OCI-LY1 (cell line): ENCODE data around the gene TMEM53.
A peak's percentile ranks its signal among the peaks of the same experiment; 100 is the strongest.

Experiments used
- H2AFZ ChIP-seq: fragments of 200-600 bp; sonication (generic), shearing (Covaris generic); 2 replicates; pipeline ENCODE4 v1.6.0; 2014; ENCODE audit warnings: antibody characterized with exemption, mild to moderate bottlenecking, low read length
- H3F3A ChIP-seq: fragments of 200-600 bp; sonication (generic), shearing (Covaris generic); 2 replicates; pipeline ENCODE4 v1.6.0; 2014; ENCODE audit warnings: mild to moderate bottlenecking, antibody characterized with exemption, low read length, moderate library complexity; ENCODE audit not compliant: insufficient read depth
- H3K27ac ChIP-seq: fragments of 200-600 bp; sonication (generic); 2 replicates; pipeline ENCODE4 v1.5.1; 2014; ENCODE audit warnings: low read length, mixed run types, mild to moderate bottlenecking, low read depth; ENCODE audit not compliant: poor library complexity, severe bottlenecking
- H3K27me3 ChIP-seq: fragments of 200-600 bp; sonication (generic); 2 replicates; pipeline ENCODE4 v1.6.0; 2014; ENCODE audit warnings: antibody characterized with exemption, mild to moderate bottlenecking, low read length, moderate library complexity; ENCODE audit not compliant: insufficient read depth
- H3K36me3 ChIP-seq: fragments of 200-600 bp; sonication (generic); 2 replicates; pipeline ENCODE4 v1.6.1; 2014; ENCODE audit warnings: mild to moderate bottlenecking, antibody characterized with exemption, low read length, moderate library complexity, mixed read lengths; ENCODE audit not compliant: insufficient read depth
- H3K4me1 ChIP-seq: fragments of 200-600 bp; sonication (generic); 2 replicates; pipeline ENCODE4 v1.5.1; 2014; ENCODE audit warnings: mild to moderate bottlenecking, low read length, moderate library complexity; ENCODE audit not compliant: insufficient read depth, severe bottlenecking
- H3K4me2 ChIP-seq: fragments of 200-600 bp; sonication (generic), shearing (Covaris generic); 2 replicates; pipeline ENCODE4 v1.6.1; 2014; ENCODE audit warnings: low read length
- H3K4me3 ChIP-seq: fragments of 200-600 bp; sonication (generic); 2 replicates; pipeline ENCODE4 v1.5.1; 2014; ENCODE audit warnings: low read length, low read depth, mild to moderate bottlenecking, mixed read lengths; ENCODE audit not compliant: poor library complexity, severe bottlenecking
- H3K79me2 ChIP-seq: fragments of 200-600 bp; shearing (Covaris generic); 2 replicates; pipeline ENCODE4 v1.6.1; 2016; ENCODE audit warnings: mixed run types, low read length, mixed read lengths; ENCODE audit not compliant: insufficient read depth
- H3K9ac ChIP-seq: fragments of 200-600 bp; sonication (generic), shearing (Covaris generic); 2 replicates; pipeline ENCODE4 v1.6.1; 2014; ENCODE audit warnings: mild to moderate bottlenecking, low read length, mixed read lengths
- H3K9me2 ChIP-seq: fragments of 200-600 bp; sonication (generic), shearing (Covaris generic); 2 replicates; pipeline ENCODE4 v1.6.1; 2014; ENCODE audit warnings: low read depth, mild to moderate bottlenecking, low read length, mixed read lengths
- H3K9me3 ChIP-seq: fragments of 200-600 bp; shearing (Covaris generic); 2 replicates; pipeline ENCODE4 v1.6.1; 2014; ENCODE audit warnings: low read length, mixed read lengths
- H4K20me1 ChIP-seq: fragments of 200-600 bp; sonication (generic), shearing (Covaris generic); 2 replicates; pipeline ENCODE4 v1.6.0; 2016; ENCODE audit warnings: mild to moderate bottlenecking, low read length; ENCODE audit not compliant: insufficient read depth
- CTCF ChIP-seq: fragments of 200-600 bp; sonication (generic), shearing (Covaris generic); IDR thresholded peaks from 2 replicates; pipeline ENCODE4 v1.5.1; 2017; ENCODE audit warnings: mild to moderate bottlenecking, antibody characterized with exemption, low read length, moderate library complexity, mixed read lengths
- EZH2 ChIP-seq: fragments of 200-600 bp; sonication (generic), shearing (Covaris generic); IDR thresholded peaks from 2 replicates; pipeline ENCODE4 v1.8.0; 2017; ENCODE audit warnings: borderline replicate concordance, mixed run types, mild to moderate bottlenecking, antibody characterized with exemption, low read length, moderate library complexity, mixed read lengths

Gene TMEM53

GRCh38 chr1:44714944-44715571 lies 40.8 kb upstream of the TMEM53 start:
- Histone ChIP-seq H3K4me1 (peaks cover 54% of the 10 kb centered on the region), H3K27me3 (no peaks in the 10 kb centered on the region), H3K4me3 (no peak overlapping the region), H3K9me3 (no peaks in the 10 kb centered on the region), H3K9me2 (no peaks in the 10 kb centered on the region), H3K79me2 (no peaks in the 10 kb centered on the region), H3K27ac (peak overlapping the region; percentile 96), H3F3A (peaks cover 7% of the 10 kb centered on the region), H2AFZ (peak overlapping the region; percentile 80; the same call in 1 of the 2 replicates), H3K4me2 (peak overlapping the region; percentile 33), H3K9ac (peak overlapping the region; percentile 42; the same call in 1 of the 2 replicates), H4K20me1 (no peaks in the 10 kb centered on the region), H3K36me3 (no peaks in the 10 kb centered on the region)
- no peak for TF ChIP-seq EZH2
- peak; percentile 95 for TF ChIP-seq CTCF

GRCh38 chr1:44714532-44714931 lies 40.3 kb upstream of the TMEM53 start:
- Histone ChIP-seq H3K9me3 (no peaks in the 10 kb centered on the region), H2AFZ (peak overlapping the region; percentile 80; the same call in 1 of the 2 replicates), H3K4me2 (peak overlapping the region; percentile 33), H3K4me1 (peaks cover 53% of the 10 kb centered on the region), H3K79me2 (no peaks in the 10 kb centered on the region), H3K9ac (peak overlapping the region; percentile 42; the same call in 1 of the 2 replicates), H3K9me2 (no peaks in the 10 kb centered on the region), H3F3A (peaks cover 7% of the 10 kb centered on the region), H3K27me3 (no peaks in the 10 kb centered on the region), H4K20me1 (no peaks in the 10 kb centered on the region), H3K27ac (peak overlapping the region; percentile 96), H3K4me3 (no peak overlapping the region), H3K36me3 (no peaks in the 10 kb centered on the region)
- TF ChIP-seq CTCF (no peak), EZH2 (no peak)

- H3K4me1 ChIP-seq = peaks cover 51% of the 10 kb centered on the region
- TF ChIP-seq EZH2 (no peak), CTCF (no peak)
- H3K79me2 ChIP-seq = no peaks in the 10 kb centered on the region
- peak overlapping the region; percentile 31 for H3K4me3 ChIP-seq
- peak overlapping the region; percentile 58 for H3K9ac ChIP-seq
- H3K4me2 ChIP-seq = peak overlapping the region; percentile 58
- H4K20me1 ChIP-seq = no peaks in the 10 kb centered on the region
- H2AFZ ChIP-seq = no peak overlapping the region
- H3K27me3 ChIP-seq = no peaks in the 10 kb centered on the region
- H3K36me3 ChIP-seq = no peaks in the 10 kb centered on the region
- H3K9me2 ChIP-seq = no peaks in the 10 kb centered on the region
- no peaks in the 10 kb centered on the region for H3K9me3 ChIP-seq
- H3F3A ChIP-seq = peaks cover 7% of the 10 kb centered on the region
- peak overlapping the region; percentile 96 for H3K27ac ChIP-seq
These were observed 39.1 kb upstream of the TMEM53 start for GRCh38 chr1:44713321-44713781.
